ENCODE data around the gene SAP25. TPM values are rescaled to one million over a fixed set of nuclear protein-coding genes. Genes with fewer than 3 reads are reported as not detected.
A peak's percentile ranks its signal among the peaks of the same experiment; 100 is the strongest.
"Not testable (repeated sequence)": the region's sequence is repeated elsewhere in the genome, so short reads cannot be mapped to it uniquely, and the experiment has no call there.

Gene SAP25
- polyA plus RNA-seq, 1 donor = 7.9 TPM

- DNase-seq = no peak
- Histone ChIP-seq H3K27ac (ENCODE audit: low read length) (no peak overlapping the region), H3K36me3 (ENCODE audit: control insufficient read depth, insufficient read depth, low read length) (peaks cover 50% of the 10 kb centered on the region), H3K4me1 (ENCODE audit: control insufficient read depth, insufficient read depth, low read length) (peaks cover 15% of the 10 kb centered on the region), H3K4me3 (ENCODE audit: low read length) (no peak overlapping the region), H3K27me3 (ENCODE audit: control insufficient read depth, insufficient read depth, low read length) (no peaks in the 10 kb centered on the region), H3K9me3 (ENCODE audit: control insufficient read depth, low read depth, low read length) (no peaks in the 10 kb centered on the region)
- 100% methylated on average over 1 of the region's 4 CpGs for WGBS (ENCODE audit: insufficient coverage, low lambda C conversion rate)
Measured at GRCh38 chr7:100556541-100556940, 17.2 kb downstream of the SAP25 start.

- DNase-seq = no peak
- peak overlapping the region; percentile 88 for H3K27ac ChIP-seq (ENCODE audit: low read length)
- H3K27me3 ChIP-seq (ENCODE audit: control insufficient read depth, insufficient read depth, low read length) = no peaks in the 10 kb centered on the region
- H3K4me3 ChIP-seq (ENCODE audit: low read length) = no peak overlapping the region
- no CpG with 5 or more reads among the region's 5 CpGs for WGBS (ENCODE audit: insufficient coverage, low lambda C conversion rate)
- peaks cover 50% of the 10 kb centered on the region for H3K36me3 ChIP-seq (ENCODE audit: control insufficient read depth, insufficient read depth, low read length)
- H3K9me3 ChIP-seq (ENCODE audit: control insufficient read depth, low read depth, low read length) = no peaks in the 10 kb centered on the region
- H3K4me1 ChIP-seq (ENCODE audit: control insufficient read depth, insufficient read depth, low read length) = peaks cover 15% of the 10 kb centered on the region
Measured at GRCh38 chr7:100555701-100556100, 18.0 kb downstream of the SAP25 start.

- WGBS (ENCODE audit: insufficient coverage, low lambda C conversion rate) = 100% methylated on average over 1 of the region's 3 CpGs
- Histone ChIP-seq H3K27ac (ENCODE audit: low read length) (no peak overlapping the region), H3K4me3 (ENCODE audit: low read length) (no peak overlapping the region), H3K36me3 (ENCODE audit: control insufficient read depth, insufficient read depth, low read length) (peaks cover 53% of the 10 kb centered on the region), H3K4me1 (ENCODE audit: control insufficient read depth, insufficient read depth, low read length) (peaks cover 10% of the 10 kb centered on the region), H3K9me3 (ENCODE audit: control insufficient read depth, low read depth, low read length) (no peaks in the 10 kb centered on the region), H3K27me3 (ENCODE audit: control insufficient read depth, insufficient read depth, low read length) (no peaks in the 10 kb centered on the region)
- no peak for DNase-seq
Measured at GRCh38 chr7:100553032-100553431, 20.7 kb downstream of the SAP25 start.

- no CpG with 5 or more reads among the region's 2 CpGs for WGBS (ENCODE audit: insufficient coverage, low lambda C conversion rate)
- DNase-seq = no peak
- Histone ChIP-seq H3K9me3 (ENCODE audit: control insufficient read depth, low read depth, low read length) (no peaks in the 10 kb centered on the region), H3K4me1 (ENCODE audit: control insufficient read depth, insufficient read depth, low read length) (peaks cover 15% of the 10 kb centered on the region), H3K27ac (ENCODE audit: low read length) (no peak overlapping the region), H3K27me3 (ENCODE audit: control insufficient read depth, insufficient read depth, low read length) (no peaks in the 10 kb centered on the region), H3K4me3 (ENCODE audit: low read length) (no peak overlapping the region), H3K36me3 (ENCODE audit: control insufficient read depth, insufficient read depth, low read length) (peaks cover 53% of the 10 kb centered on the region)
Measured at GRCh38 chr7:100552532-100552931, 21.2 kb downstream of the SAP25 start.

GRCh38 chr7:100548446-100548845 lies 25.3 kb downstream of the SAP25 start:
- not testable (repeated sequence) for H3K9me3 ChIP-seq (ENCODE audit: control insufficient read depth, low read depth, low read length); H3K4me3 ChIP-seq (ENCODE audit: low read length); H3K27ac ChIP-seq (ENCODE audit: low read length); H3K27me3 ChIP-seq (ENCODE audit: control insufficient read depth, insufficient read depth, low read length); DNase-seq
- Histone ChIP-seq H3K4me1 (ENCODE audit: control insufficient read depth, insufficient read depth, low read length) (peaks cover 42% of the 10 kb centered on the region), H3K36me3 (ENCODE audit: control insufficient read depth, insufficient read depth, low read length) (peaks cover 30% of the 10 kb centered on the region)
- WGBS (ENCODE audit: insufficient coverage, low lambda C conversion rate) = no CpG with 5 or more reads among the region's 5 CpGs

GRCh38 chr7:100547872-100548271 lies 25.8 kb downstream of the SAP25 start:
- H3K9me3 ChIP-seq (ENCODE audit: control insufficient read depth, low read depth, low read length) = no peaks in the 10 kb centered on the region
- peaks cover 24% of the 10 kb centered on the region for H3K36me3 ChIP-seq (ENCODE audit: control insufficient read depth, insufficient read depth, low read length)
- peak overlapping the region; percentile 85 for H3K27ac ChIP-seq (ENCODE audit: low read length)
- WGBS (ENCODE audit: insufficient coverage, low lambda C conversion rate) = no CpG with 5 or more reads among the region's 2 CpGs
- H3K27me3 ChIP-seq (ENCODE audit: control insufficient read depth, insufficient read depth, low read length) = no peaks in the 10 kb centered on the region
- no peak overlapping the region for H3K4me3 ChIP-seq (ENCODE audit: low read length)
- no peak for DNase-seq
- H3K4me1 ChIP-seq (ENCODE audit: control insufficient read depth, insufficient read depth, low read length) = peaks cover 42% of the 10 kb centered on the region

- H3K4me1 ChIP-seq (ENCODE audit: control insufficient read depth, insufficient read depth, low read length) = peaks cover 42% of the 10 kb centered on the region
- no peak overlapping the region for H3K4me3 ChIP-seq (ENCODE audit: low read length)
- peak overlapping the region; percentile 85 for H3K27ac ChIP-seq (ENCODE audit: low read length)
- 83% methylated on average over 2 of the region's 9 CpGs for WGBS (ENCODE audit: insufficient coverage, low lambda C conversion rate)
- peaks cover 18% of the 10 kb centered on the region for H3K36me3 ChIP-seq (ENCODE audit: control insufficient read depth, insufficient read depth, low read length)
- no peaks in the 10 kb centered on the region for H3K9me3 ChIP-seq (ENCODE audit: control insufficient read depth, low read depth, low read length)
- DNase-seq = peak in 1 of 2 donors; percentile 65
- no peaks in the 10 kb centered on the region for H3K27me3 ChIP-seq (ENCODE audit: control insufficient read depth, insufficient read depth, low read length)
Measured at GRCh38 chr7:100546926-100547800, 26.5 kb downstream of the SAP25 start.

GRCh38 chr7:100546129-100546925 lies 27.4 kb downstream of the SAP25 start:
- H3K4me3 ChIP-seq (ENCODE audit: low read length) = no peak overlapping the region
- 34% methylated on average over 2 of the region's 10 CpGs for WGBS (ENCODE audit: insufficient coverage, low lambda C conversion rate)
- peak; percentile 67 to 88 for DNase-seq

GRCh38 chr7:100545360-100546128 lies 28.2 kb downstream of the SAP25 start:
- H3K27me3 ChIP-seq (ENCODE audit: control insufficient read depth, insufficient read depth, low read length) = no peaks in the 10 kb centered on the region
- peak overlapping the region; percentile 85 for H3K27ac ChIP-seq (ENCODE audit: low read length)
- H3K36me3 ChIP-seq (ENCODE audit: control insufficient read depth, insufficient read depth, low read length) = peaks cover 13% of the 10 kb centered on the region
- peaks cover 43% of the 10 kb centered on the region for H3K4me1 ChIP-seq (ENCODE audit: control insufficient read depth, insufficient read depth, low read length)
- peak; percentile 51 to 68 for DNase-seq
- 33% methylated on average over 1 of the region's 3 CpGs for WGBS (ENCODE audit: insufficient coverage, low lambda C conversion rate)
- H3K9me3 ChIP-seq (ENCODE audit: control insufficient read depth, low read depth, low read length) = no peaks in the 10 kb centered on the region
- H3K4me3 ChIP-seq (ENCODE audit: low read length) = no peak overlapping the region

More at GRCh38 chr7:100546129-100546925, 27.4 kb downstream of the SAP25 start:
- peaks cover 15% of the 10 kb centered on the region for H3K36me3 ChIP-seq (ENCODE audit: control insufficient read depth, insufficient read depth, low read length)
- no peaks in the 10 kb centered on the region for H3K27me3 ChIP-seq (ENCODE audit: control insufficient read depth, insufficient read depth, low read length)
- peak overlapping the region; percentile 85 for H3K27ac ChIP-seq (ENCODE audit: low read length)
- no peaks in the 10 kb centered on the region for H3K9me3 ChIP-seq (ENCODE audit: control insufficient read depth, low read depth, low read length)
- peaks cover 42% of the 10 kb centered on the region for H3K4me1 ChIP-seq (ENCODE audit: control insufficient read depth, insufficient read depth, low read length)

GRCh38 chr7:100544967-100545359 lies 28.7 kb downstream of the SAP25 start:
- peaks cover 47% of the 10 kb centered on the region for H3K4me1 ChIP-seq (ENCODE audit: control insufficient read depth, insufficient read depth, low read length)
- no peak overlapping the region for H3K4me3 ChIP-seq (ENCODE audit: low read length)
- no peaks in the 10 kb centered on the region for H3K27me3 ChIP-seq (ENCODE audit: control insufficient read depth, insufficient read depth, low read length)

More at GRCh38 chr7:100544967-100545359, 28.7 kb downstream of the SAP25 start:
- WGBS (ENCODE audit: insufficient coverage, low lambda C conversion rate) = no CpG with 5 or more reads among the region's 1 CpG
- Histone ChIP-seq H3K9me3 (ENCODE audit: control insufficient read depth, low read depth, low read length) (no peaks in the 10 kb centered on the region), H3K27ac (ENCODE audit: low read length) (peak overlapping the region; percentile 85), H3K36me3 (ENCODE audit: control insufficient read depth, insufficient read depth, low read length) (peaks cover 9% of the 10 kb centered on the region)
- peak in 1 of 2 donors; percentile 46 for DNase-seq

Data from large intestine (tissue), 3 donors.